Occipital lobe (tissue), 2 donors: ENCODE results near the gene HARS1. TPM values are rescaled to one million over a fixed set of nuclear protein-coding genes. Genes with fewer than 3 reads are reported as not detected.
A peak's percentile ranks its signal among the peaks of the same experiment; 100 is the strongest.
"Not testable (repeated sequence)": the region's sequence is repeated elsewhere in the genome, so short reads cannot be mapped to it uniquely, and the experiment has no call there.

ENCODE experiments used
- DNase-seq: peaks from one replicate; lab custom pipeline; 2025; lab: John Stamatoyannopoulos, UW
- total RNA-seq: library from RNA; depleted of rRNA; stranded (reverse); fragments of >200 nt; gene quantifications from one replicate; pipeline ENCODE4 v1.2.3, GENCODE V29; 2014

HARS1 gene
- total RNA-seq, 1 donor from 2014 or later: 70.7 TPM

- no peak for DNase-seq
These were observed 16.5 kb downstream of the HARS1 start for GRCh38 chr5:140674629-140675028.

- no peak for DNase-seq
These were observed 17.0 kb downstream of the HARS1 start for GRCh38 chr5:140674211-140674610.

- DNase-seq: no peak
These were observed 17.8 kb downstream of the HARS1 start, which contains the start of gene DND1 for GRCh38 chr5:140673187-140673976. Gene DND1, minus strand, starts transcription at chr5:140673576. Its CDS starts 34 bp downstream, at chr5:140673542.

- DNase-seq: no peak
These were observed 18.5 kb downstream of the HARS1 start for GRCh38 chr5:140672455-140673186.

GRCh38 chr5:140671472-140672125 lies 19.6 kb downstream of the HARS1 start:
- no peak for DNase-seq

GRCh38 chr5:140671035-140671434 lies 20.1 kb downstream of the HARS1 start:
- DNase-seq: not testable (repeated sequence)

- peak; percentile 91 for DNase-seq
These were observed 26.6 kb downstream of the HARS1 start, which contains the start of gene WDR55 for GRCh38 chr5:140664359-140665119. Gene WDR55, plus strand, starts transcription at chr5:140664904. Its CDS starts 9 bp downstream, at chr5:140664913.

- DNase-seq: no peak
These were observed 27.2 kb downstream of the HARS1 start for GRCh38 chr5:140664030-140664358.

GRCh38 chr5:140660371-140660770 lies 30.8 kb downstream of the HARS1 start:
- not testable (repeated sequence) for DNase-seq

GRCh38 chr5:140658870-140659269 lies 32.3 kb downstream of the HARS1 start:
- DNase-seq: no peak

GRCh38 chr5:140647042-140647419 lies 44.1 kb downstream of the HARS1 start:
- DNase-seq: no peak

- no peak for DNase-seq
These were observed 48.5 kb downstream of the HARS1 start for GRCh38 chr5:140642718-140643117.

- no peak for DNase-seq
These were observed 49.5 kb downstream of the HARS1 start for GRCh38 chr5:140641716-140642115.

- DNase-seq: peak; percentile 94
These were observed 51.8 kb downstream of the HARS1 start, which contains the start of gene TMCO6 for GRCh38 chr5:140639148-140639981. Gene TMCO6, plus strand, starts transcription at chr5:140639451. Its CDS starts 77 bp downstream, at chr5:140639528.

GRCh38 chr5:140638898-140639147 lies 52.3 kb downstream of the HARS1 start:
- not testable (repeated sequence) for DNase-seq

GRCh38 chr5:140637371-140638100 lies 53.6 kb downstream of the HARS1 start:
- no peak for DNase-seq

GRCh38 chr5:140635291-140636257 lies 55.6 kb downstream of the HARS1 start:
- no peak for DNase-seq

GRCh38 chr5:140634103-140634502 lies 57.1 kb downstream of the HARS1 start:
- DNase-seq: no peak

GRCh38 chr5:140633501-140633900 lies 57.7 kb downstream of the HARS1 start:
- DNase-seq: no peak
